HG03103 (cell line): Measurements from ENCODE around the gene MINK1.
"Not testable (repeated sequence)": the region's sequence is repeated elsewhere in the genome, so short reads cannot be mapped to it uniquely, and the experiment has no call there.

Experiments
- ATAC-seq: cut with Tn5 transposase; IDR thresholded peaks from one replicate; pipeline ENCODE4 v1.9.1; 2021; ENCODE audit warnings: low read depth; ENCODE audit not compliant: unreplicated experiment

The MINK1 gene

DNA sequence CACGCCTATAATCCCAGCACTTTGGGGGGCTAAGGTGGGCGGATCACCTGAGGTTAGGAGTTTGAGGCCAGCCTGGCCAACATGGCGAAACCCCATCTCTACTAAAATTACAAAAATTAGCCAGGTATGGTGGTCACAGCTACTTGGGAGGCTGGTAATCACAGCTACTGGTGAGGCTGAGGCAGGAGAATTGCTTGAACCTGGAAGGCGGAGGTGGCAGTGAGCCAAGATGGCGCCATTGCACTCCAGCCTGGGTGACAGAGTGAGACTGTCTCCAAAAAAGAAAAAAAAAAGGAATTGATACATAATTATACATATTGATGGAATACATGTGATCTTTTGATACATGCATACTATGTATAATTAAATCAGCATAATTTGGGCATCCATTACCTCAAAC, 34.4 kb downstream of the MINK1 start:
- ATAC-seq = not testable (repeated sequence)

- not testable (repeated sequence) for ATAC-seq
Observed at GRCh38 chr17:4869058-4869998, 36.2 kb downstream of the MINK1 start.

GRCh38 chr17:4870855-4871254, 37.7 kb downstream of the MINK1 start:
- no peak for ATAC-seq

DNA sequence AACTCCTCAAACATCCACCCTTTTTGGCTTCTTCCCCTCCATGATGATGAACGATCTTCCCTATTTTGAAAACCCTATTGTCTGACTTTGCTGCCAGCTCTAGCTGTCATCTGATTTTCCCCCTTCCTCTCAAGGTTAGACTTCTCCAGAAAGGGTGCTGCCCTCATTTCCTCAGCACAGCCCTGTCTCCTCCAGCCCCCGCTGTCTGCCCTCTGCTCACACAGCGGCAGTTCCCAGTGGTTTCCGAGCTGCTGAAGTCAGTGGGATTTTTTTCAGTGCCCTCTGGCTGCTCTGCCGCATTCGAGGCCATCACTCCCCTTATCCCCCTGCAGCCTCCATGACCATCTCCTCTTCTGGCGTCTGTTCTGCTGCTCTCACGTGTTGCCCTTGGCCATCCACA, 39.6 kb downstream of the MINK1 start:
- ATAC-seq = no peak

GRCh38 chr17:4877089-4877488, 43.9 kb downstream of the MINK1 start:
- no peak for ATAC-seq

GRCh38 chr17:4879601-4880000, 46.5 kb downstream of the MINK1 start:
- ATAC-seq = no peak

DNA sequence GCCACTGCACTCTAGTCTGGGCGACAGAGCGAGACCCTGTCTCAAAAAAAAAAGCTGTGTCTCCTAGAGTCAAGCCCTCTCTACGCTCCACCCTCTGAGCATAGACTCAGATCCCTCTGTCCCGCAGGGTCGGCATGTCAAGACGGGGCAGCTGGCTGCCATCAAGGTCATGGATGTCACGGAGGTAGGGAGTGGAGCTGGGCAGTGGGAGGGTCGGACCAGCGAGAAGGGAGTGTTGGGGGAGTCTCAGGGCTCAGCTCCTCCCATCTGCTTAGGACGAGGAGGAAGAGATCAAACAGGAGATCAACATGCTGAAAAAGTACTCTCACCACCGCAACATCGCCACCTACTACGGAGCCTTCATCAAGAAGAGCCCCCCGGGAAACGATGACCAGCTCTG, 47.7 kb downstream of the MINK1 start:
- no peak for ATAC-seq

GRCh38 chr17:4881761-4882555, 48.8 kb downstream of the MINK1 start:
- no peak for ATAC-seq

DNA sequence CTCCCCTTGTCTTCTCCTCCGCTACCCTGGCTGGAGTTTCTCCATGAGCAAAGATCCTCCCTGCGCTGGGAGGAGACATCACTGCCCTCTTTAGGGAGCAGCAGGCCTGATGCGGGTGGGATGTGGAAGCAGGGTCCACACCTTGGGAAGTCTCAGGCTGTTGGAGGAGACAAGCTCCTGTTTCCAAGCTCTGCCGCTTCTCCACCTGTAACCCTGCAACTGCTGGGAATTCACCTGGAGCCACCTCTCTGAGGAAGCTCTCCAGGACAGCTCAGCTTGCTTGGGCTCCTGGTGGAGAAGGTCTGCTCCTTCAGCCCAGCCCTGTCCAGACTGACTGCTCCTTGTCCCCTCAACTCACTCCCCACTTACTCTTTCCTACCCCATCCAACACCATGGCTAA, 51.3 kb downstream of the MINK1 start:
- ATAC-seq = no peak

GRCh38 chr17:4886830-4887229, 53.7 kb downstream of the MINK1 start:
- no peak for ATAC-seq

DNA sequence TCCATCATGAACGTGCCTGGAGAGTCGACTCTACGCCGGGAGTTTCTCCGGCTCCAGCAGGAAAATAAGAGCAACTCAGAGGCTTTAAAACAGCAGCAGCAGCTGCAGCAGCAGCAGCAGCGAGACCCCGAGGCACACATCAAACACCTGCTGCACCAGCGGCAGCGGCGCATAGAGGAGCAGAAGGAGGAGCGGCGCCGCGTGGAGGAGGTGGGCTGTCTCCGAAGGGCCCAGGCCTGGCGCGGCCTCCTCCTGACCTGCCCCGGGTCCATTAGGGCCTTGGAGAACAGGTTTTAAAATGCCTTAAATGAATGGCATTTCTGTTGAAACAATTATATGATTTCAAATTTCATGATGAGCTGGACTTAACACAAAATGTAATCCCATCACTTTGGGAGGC, 54.4 kb downstream of the MINK1 start:
- no peak for ATAC-seq

- ATAC-seq = no peak
Observed at GRCh38 chr17:4891411-4892410, 58.6 kb downstream of the MINK1 start.

GRCh38 chr17:4892499-4893221, 59.5 kb downstream of the MINK1 start:
- ATAC-seq = no peak

DNA sequence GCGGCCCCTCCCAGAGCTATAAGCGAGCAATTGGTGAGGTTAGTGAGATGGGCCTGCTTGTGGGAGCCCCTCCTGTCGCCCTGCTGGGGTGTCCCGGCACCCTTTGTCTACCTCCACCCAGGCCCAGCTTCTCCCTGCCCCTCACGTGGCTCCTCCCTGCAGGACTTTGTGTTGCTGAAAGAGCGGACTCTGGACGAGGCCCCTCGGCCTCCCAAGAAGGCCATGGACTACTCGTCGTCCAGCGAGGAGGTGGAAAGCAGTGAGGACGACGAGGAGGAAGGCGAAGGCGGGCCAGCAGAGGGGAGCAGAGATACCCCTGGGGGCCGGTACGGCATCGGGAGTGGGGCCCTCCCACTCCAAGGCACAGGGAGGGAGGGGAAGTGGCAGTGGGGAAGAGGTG, 60.1 kb downstream of the MINK1 start:
- ATAC-seq = no peak

DNA sequence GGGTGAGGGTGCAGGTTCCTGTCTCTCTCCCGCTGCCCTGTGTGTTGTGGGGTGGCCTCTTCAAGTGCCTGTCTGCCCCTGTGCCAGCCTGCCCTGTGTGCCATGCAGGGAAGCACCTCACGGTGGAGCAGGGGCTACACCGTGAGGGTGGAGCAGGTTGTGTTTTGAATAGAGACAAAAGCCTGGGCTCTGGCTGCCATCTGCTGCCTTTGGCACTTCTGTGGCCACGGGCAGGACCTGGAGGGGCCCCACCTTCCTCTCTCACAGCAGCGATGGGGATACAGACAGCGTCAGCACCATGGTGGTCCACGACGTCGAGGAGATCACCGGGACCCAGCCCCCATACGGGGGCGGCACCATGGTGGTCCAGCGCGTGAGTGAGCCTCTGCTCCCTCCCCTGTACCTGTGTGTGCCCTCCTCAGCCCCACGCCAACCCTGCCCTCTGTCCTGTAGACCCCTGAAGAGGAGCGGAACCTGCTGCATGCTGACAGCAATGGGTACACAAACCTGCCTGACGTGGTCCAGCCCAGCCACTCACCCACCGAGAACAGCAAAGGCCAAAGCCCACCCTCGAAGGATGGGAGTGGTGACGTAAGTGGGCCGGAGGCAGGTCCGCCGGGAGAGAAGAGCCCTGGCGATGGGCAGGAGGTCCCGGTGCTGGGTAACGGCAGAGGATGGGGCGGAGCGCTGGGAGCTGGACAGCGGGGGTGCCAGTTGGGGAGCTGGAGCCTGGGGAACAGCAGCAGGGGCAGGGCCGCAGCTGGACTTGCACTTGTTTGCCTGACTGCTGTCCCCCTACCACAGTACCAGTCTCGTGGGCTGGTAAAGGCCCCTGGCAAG, 60.8 kb downstream of the MINK1 start:
- ATAC-seq = no peak

DNA sequence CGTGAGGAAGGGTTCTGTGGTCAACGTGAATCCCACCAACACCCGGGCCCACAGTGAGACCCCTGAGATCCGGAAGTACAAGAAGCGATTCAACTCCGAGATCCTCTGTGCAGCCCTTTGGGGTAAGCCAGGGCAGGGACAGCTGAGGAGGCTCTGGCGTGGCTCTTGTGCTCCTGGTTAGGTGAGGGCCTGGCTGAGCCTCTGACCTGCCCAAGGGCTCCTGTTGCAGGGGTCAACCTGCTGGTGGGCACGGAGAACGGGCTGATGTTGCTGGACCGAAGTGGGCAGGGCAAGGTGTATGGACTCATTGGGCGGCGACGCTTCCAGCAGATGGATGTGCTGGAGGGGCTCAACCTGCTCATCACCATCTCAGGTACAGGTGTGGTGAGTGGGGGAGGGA, 62.0 kb downstream of the MINK1 start:
- ATAC-seq = no peak

GRCh38 chr17:4895657-4896331, 62.7 kb downstream of the MINK1 start:
- ATAC-seq = no peak
